Measurements from ENCODE around the gene SGCA. TPM values are rescaled to one million over a fixed set of nuclear protein-coding genes. Genes with fewer than 3 reads are reported as not detected.

Gene SGCA
- total and polyA plus RNA-seq, 2 of the 8 experiments (the other 6 are each of a cell fraction or from before 2014, with no cell fraction given) = 0.12 TPM; not detected in 1

GRCh38 chr17:50192618-50193291 lies 26.9 kb downstream of the SGCA start:
- H3K27me3 ChIP-seq (replicated peaks in 1 of 4; ENCODE audit: control insufficient read depth in 3 of 4, extremely low read depth in 1 of 4, insufficient read depth in 3 of 4, low read length in 3 of 4) = no peaks in the 10 kb centered on the region
- TF ChIP-seq CEBPB (IDR thresholded peaks at IDR 0.05; ENCODE audit: low read depth, low read length) = no peak
- no peak for TF ChIP-seq EP300 (IDR thresholded peaks at IDR 0.05; ENCODE audit: borderline replicate concordance in 1 of 2, low read depth in 2 of 2, low read length in 2 of 2)
- TF ChIP-seq SIN3A (conservative IDR thresholded peaks at IDR 0.05 in 1 of 2, IDR thresholded peaks at IDR 0.05 in 1 of 2; ENCODE audit: low read depth in 1 of 2, low read length in 2 of 2) = no peak
- no peak for TF ChIP-seq CHD2 (IDR thresholded peaks at IDR 0.05; ENCODE audit: low read length)
- TF ChIP-seq POLR2AphosphoS5 (IDR thresholded peaks at IDR 0.05; ENCODE audit: low read depth, low read length) = no peak
- no peak for TF ChIP-seq SAP30 (IDR thresholded peaks at IDR 0.05; ENCODE audit: insufficient read depth, insufficient replicate concordance, low read length)
- TF ChIP-seq RNF2 (IDR thresholded peaks at IDR 0.05; ENCODE audit: borderline replicate concordance, low read depth, low read length, missing control alignments, poor library complexity, severe bottlenecking) = no peak
- TF ChIP-seq BCL11A (IDR thresholded peaks at IDR 0.05; ENCODE audit: low read depth in 2 of 2, low read length in 2 of 2) = no peak
- no peak for TF ChIP-seq PHF8 (conservative IDR thresholded peaks at IDR 0.05; ENCODE audit: low read depth, low read length)
- TF ChIP-seq SIRT6 (IDR thresholded peaks at IDR 0.05; ENCODE audit: low read length) = no peak
- H3K18ac ChIP-seq (ENCODE audit: extremely low read depth, low read length) = no peak overlapping the region
- POLR2A ChIA-PET (ENCODE audit: partially characterized antibody) = no interaction called here
- H3K4me1 ChIP-seq (replicated peaks in 1 of 4; ENCODE audit: control insufficient read depth in 3 of 4, insufficient read depth in 4 of 4, low read length in 3 of 4) = no peaks in the 10 kb centered on the region
- H3K4me2 ChIP-seq (ENCODE audit: insufficient read depth in 1 of 2, low read depth in 2 of 2, low read length in 2 of 2) = no peak overlapping the region
- H2BK12ac ChIP-seq (ENCODE audit: low read depth, low read length) = no peak overlapping the region
- H3K27ac ChIP-seq (ENCODE audit: low read depth, low read length) = no peak overlapping the region
- no peak overlapping the region for H3K9ac ChIP-seq (replicated peaks in 1 of 4; ENCODE audit: extremely low read depth in 1 of 4, low read depth in 3 of 4, low read length in 3 of 4)
- H3K4me3 ChIP-seq (ENCODE audit: extremely low read depth in 1 of 4, insufficient read depth in 2 of 4, low read depth in 3 of 4, low read length in 4 of 4) = no peak overlapping the region
- no peaks in the 10 kb centered on the region for H3K9me3 ChIP-seq (ENCODE audit: insufficient read depth in 2 of 2, low read depth in 1 of 2, low read length in 1 of 2)
- H3K56ac ChIP-seq (replicated peaks; ENCODE audit: insufficient read length, low read depth, low read length) = no peak overlapping the region
- H2BK20ac ChIP-seq (ENCODE audit: low read length) = no peak overlapping the region
- CTCF ChIA-PET (ENCODE audit: partially characterized antibody) = interaction anchor here (0.9 to 5.8 kb wide), 6 partner anchors 12 to 105 kb away, joined by 3 to 43 read pairs (median 4); partner anchors contain the start of gene SGCA
- FAIRE-seq = no peak
- no peak overlapping the region for H3K4ac ChIP-seq (replicated peaks; ENCODE audit: insufficient read length, low read depth, low read length)
- no peak overlapping the region for H2BK120ac ChIP-seq (replicated peaks; ENCODE audit: low read depth, low read length)
- no peak overlapping the region for H2BK5ac ChIP-seq (ENCODE audit: low read depth, low read length)
- peaks cover 0 to 4% of the 10 kb centered on the region in 2 experiments for H4K20me1 ChIP-seq (replicated peaks in 1 of 2; ENCODE audit: control insufficient read depth in 1 of 2, insufficient read depth in 2 of 2, low read length in 2 of 2)
- no peak overlapping the region for H2BK15ac ChIP-seq (ENCODE audit: low read length)
- H4K5ac ChIP-seq (ENCODE audit: insufficient read length, low read depth, low read length) = no peak overlapping the region
- H3K79me2 ChIP-seq (ENCODE audit: control insufficient read depth in 1 of 2, insufficient read depth in 2 of 2, low read length in 2 of 2) = no peaks in the 10 kb centered on the region
- H3K23ac ChIP-seq (ENCODE audit: insufficient read length) = no peak overlapping the region
- no peak for DNase-seq (ENCODE audit: low read depth in 1 of 2, low spot score in 2 of 2)
- 86% methylated on average over 16 of the region's 16 CpGs; no CpG with 5 or more reads in 1 of the 2 experiments for WGBS, 2 experiments (ENCODE audit: extremely low coverage in 1 of 2, insufficient coverage in 1 of 2, insufficient read length in 1 of 2, insufficient replicate concordance in 2 of 2, low coverage in 1 of 2, low lambda C conversion rate in 2 of 2, missing lambda C conversion rate in 1 of 2)
- no peak overlapping the region for H2AK5ac ChIP-seq (ENCODE audit: low read depth, low read length)
- no peak overlapping the region for H4K8ac ChIP-seq (ENCODE audit: extremely low read depth, insufficient read depth, low read length)
- H3K36me3 ChIP-seq (ENCODE audit: control insufficient read depth in 2 of 4, insufficient read depth in 4 of 4, low read length in 3 of 4) = peaks cover 10 to 76% (median 49%) of the 10 kb centered on the region in 4 experiments
- no peak overlapping the region for H4K91ac ChIP-seq (replicated peaks; ENCODE audit: insufficient read length, low read length)
- H3K79me1 ChIP-seq (ENCODE audit: low read depth, low read length) = no peaks in the 10 kb centered on the region
- no peak overlapping the region for H2AFZ ChIP-seq (ENCODE audit: low read length)
- no peaks in the 10 kb centered on the region for H3K23me2 ChIP-seq (ENCODE audit: low read depth, low read length)
- H3K14ac ChIP-seq (ENCODE audit: insufficient read length) = no peak overlapping the region
